GM18861 (cell line): Measurements from ENCODE around the gene MGLL.

Experiments
- ATAC-seq: cut with Tn5 transposase; IDR thresholded peaks from one replicate; pipeline ENCODE4 v1.9.1; 2021; ENCODE audit not compliant: unreplicated experiment

MGLL gene

DNA sequence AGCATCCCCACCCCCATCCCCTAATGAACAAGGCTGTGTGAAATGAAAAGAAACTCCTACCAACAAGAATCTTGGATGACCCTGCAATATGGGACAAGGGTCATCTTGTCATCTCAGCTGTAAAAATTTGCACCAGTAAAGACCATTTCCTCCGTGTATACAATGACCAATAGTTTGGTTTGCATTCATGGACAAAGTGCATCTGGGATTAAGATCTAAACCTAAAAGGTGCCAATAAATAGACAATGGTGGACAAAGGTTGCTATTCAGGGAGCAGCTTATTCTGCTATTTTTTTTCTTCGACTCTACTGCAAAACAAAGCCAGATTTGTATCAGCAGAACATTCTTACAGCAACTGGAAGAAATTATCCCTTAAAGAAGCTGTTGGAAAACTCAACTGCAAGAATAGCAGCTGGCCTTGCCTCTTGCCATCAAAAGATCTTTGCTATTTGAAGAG is 8.0 kb downstream of the MGLL start:
- ATAC-seq = no peak

DNA sequence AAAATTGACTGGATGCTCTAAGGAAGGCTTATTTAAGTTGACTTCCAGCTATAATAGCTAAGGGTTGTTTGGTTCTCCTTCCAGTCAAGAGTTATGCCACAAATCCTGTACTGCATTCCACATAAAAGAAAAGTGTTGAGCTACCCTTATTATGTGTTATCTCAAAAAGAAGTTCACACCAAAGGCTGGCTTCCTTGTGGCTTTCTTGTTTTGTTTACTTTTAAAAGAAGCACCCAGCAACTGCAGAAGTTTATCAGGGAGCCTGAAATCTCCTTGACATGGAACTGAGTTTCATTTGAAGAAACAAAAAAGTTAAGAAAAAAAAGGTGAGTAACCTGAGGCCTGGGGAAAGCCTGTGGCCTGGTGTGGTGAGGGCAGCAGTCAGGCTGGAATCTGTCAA is 10.2 kb downstream of the MGLL start:
- no peak for ATAC-seq

DNA sequence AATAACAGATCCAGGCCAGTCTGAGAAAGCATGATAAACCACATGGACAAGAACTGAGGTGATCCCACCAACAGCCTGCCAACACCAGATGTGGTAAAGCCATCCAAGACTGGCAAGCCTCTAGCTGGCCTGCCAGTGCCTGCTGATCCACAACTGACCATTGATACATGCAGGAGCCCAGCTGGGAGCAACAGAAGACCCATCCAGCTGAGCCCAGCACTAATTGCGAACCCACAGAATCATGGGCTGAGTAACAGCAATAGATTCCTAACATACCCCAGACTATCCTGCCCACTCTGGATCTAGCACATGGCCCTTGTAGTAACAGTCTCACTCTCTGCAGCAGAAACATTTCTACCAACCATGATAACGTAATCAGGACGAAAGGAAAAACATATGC is 10.6 kb downstream of the MGLL start:
- ATAC-seq = no peak

DNA sequence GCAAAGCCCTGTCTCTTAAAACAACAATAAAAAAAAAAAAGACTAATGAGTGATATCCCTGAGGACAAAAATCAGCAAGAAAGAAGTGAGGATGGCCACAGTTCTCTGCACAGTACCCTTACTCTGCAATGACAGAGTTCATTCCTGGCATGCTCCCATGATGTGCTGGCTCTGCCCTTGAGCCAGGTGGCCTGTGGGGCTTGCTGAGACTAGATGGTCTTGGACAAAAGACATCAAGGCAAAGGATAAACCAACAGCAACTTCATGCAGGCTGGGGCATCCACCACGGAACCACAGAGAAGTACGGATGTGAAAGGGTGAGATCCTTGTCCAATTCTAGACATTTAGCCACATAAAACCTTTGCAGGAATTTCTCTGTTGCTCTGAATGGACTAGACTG is 12.7 kb downstream of the MGLL start:
- ATAC-seq = no peak

DNA sequence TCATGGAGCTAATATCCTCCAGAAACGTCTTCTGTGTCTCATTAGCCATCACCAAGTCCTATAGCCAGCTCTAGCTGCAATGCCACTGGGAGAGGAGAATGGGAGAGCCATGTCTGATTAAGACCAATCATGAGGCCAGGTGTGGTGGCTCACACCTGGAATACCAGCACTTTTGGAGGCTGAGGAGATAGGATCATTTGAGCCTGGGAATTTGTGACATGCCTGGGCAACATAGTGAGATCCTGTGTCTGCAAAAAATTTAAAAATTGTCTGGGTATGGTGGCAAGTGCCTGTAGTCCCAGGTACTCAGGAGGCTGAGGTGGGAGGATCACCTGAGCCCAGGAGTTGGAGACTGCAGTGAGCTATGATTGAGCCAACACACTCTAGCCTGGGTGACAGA is 13.1 kb downstream of the MGLL start:
- ATAC-seq = no peak

DNA sequence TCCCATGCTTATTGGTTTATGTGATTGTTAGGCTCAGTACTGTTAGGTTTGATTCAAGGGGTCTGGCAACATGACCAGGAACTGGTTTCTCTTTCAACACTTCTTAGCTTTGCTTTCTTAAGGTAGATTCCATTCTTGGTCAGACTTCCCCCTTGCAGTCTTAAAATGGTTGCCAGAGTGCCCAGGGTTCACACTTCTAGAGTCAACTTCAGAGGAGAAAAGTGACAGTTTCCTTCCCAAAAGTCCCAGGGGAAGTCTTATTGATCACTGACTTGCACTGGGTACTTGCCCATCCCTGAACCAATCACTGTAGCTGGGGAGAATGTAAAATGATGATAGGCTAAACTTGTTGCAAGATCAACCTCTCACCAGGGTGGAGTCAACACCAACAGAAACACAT is 14.1 kb downstream of the MGLL start:
- peak; percentile 59 for ATAC-seq

DNA sequence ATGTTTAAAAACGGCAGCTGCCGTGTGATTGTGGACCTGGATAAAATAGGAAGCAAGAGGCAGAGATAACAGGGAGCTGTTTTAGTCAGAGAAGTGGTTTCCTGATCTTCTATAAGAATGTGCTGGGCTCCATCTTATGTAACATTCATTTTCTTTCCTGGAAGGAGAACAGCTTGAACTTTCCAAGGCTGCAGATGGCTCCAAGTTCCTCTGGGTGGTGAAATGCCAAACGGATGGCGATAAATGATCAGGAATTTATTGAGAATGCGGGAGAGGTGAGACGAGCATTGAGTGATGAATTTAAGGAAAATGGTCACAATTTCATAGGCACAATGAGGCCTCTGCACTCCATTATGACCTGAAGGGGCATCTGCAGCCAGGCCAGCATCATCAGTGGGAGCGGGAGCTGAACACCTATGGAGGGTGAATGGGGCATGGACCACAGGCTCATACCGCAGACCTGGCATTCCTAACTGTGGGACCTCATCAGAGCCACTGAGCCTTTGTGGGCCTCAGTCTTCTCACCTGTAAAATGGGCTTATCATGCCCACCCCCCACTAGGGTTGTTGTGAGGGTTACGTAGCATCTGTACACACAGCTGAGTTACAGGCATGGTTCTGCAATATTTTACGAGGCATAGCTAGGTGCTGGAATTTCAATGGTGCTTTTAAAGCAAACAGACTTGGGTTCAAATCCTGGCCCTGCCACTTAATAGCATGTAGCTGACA is 17.1 kb downstream of the MGLL start:
- no peak for ATAC-seq

DNA sequence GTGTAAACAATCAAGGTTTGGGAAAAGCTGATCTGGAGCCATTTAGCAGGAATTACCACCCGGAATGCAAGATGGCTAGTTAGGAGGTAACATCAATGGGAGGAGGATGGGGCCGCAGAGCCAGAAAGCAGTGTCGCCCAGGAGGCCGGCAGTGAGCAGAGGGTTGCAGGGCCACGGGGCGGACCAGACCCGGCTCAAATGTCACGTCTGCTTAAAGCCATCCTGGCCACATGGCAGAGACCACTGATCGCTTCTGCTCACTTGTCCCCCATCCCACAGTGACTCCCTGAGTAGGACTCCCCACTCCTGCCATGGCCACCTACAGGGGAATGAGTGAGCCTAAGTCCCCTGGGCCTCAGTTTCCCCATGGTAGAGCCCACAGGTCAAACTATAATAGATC is 18.2 kb downstream of the MGLL start:
- ATAC-seq = no peak

DNA sequence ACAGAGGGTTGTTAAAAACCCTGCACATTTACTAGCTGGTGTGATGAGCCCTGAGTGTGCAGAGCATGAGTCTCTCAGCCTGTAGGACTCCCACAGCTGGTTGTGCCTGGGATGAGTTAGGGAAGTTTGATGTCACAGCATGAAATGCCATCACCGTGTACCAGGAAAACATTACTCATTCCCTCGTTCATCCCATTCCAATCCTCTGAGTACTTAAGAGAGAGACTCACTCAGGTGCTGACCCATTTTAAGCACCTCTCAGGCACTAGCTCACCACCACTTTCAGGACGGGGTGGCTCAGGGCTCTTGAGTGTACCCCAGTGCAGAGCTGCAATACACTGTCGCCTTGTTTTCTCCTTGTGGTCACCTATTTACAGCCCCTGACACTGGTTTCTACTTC is 18.7 kb downstream of the MGLL start:
- no peak for ATAC-seq

DNA sequence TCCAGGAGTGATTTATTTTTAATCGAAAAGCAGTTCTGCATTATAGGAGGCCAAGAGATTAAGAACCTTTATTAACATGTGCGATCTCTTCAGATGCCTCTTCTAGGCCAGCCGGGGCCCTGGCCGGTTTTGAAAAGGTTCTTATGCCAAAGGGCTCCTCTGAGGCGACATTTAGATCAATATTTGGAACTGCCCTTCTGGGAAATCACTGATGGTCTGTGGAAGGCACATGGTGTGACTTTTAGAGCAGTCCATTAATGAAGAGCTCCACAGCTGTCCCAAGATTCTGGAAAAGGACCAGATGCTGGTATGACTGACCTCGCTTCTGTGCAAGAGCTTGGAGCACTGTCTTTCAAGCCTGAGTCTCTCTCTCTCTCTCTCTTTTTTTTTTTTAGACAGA is 19.7 kb downstream of the MGLL start:
- ATAC-seq = no peak

DNA sequence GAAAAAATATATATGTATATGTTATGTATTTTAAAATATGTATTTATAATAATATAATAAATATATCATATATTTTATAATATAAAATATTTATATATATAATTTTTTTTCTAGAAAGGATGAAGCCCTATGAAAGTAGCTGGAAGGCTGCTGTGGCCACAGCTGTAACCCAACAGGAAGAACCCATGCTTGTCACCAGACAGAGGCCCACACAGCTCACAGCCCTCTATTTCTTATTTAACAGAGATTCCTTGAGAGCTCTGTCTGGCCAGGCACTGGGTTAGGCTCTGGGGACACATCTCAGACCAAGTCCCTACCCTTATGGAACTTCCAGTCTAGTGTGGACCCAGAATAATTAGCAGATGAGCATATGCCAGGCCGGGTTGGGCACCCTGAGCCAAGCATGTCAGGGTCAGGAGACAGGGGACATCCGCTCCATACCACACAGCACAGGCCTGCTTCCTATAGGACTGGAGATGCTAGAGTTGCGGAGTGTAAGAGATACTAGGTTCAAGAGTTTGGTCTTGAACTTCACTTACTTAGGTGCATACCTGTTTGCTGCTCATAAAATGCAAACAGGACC is 20.5 kb downstream of the MGLL start:
- no peak for ATAC-seq

DNA sequence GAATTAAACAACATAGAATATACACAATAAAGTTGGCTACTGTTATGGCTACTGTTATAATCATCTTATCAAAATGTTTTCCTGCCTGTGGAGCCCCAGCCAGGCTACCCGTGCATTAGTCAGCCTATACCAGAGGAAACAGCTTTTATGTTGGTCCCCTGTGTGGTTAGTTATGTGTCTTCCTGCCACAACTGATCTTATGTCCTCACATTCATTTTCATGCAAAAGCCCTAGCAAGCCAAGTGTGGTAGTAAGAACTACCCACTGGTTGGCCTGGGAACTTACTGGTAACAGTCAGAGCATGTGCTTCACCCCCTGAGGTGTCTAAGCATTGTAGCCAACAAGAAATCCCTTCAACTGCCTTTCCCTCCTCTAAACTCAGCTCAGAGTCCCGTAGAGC is 21.8 kb downstream of the MGLL start:
- ATAC-seq = peak; percentile 54

DNA sequence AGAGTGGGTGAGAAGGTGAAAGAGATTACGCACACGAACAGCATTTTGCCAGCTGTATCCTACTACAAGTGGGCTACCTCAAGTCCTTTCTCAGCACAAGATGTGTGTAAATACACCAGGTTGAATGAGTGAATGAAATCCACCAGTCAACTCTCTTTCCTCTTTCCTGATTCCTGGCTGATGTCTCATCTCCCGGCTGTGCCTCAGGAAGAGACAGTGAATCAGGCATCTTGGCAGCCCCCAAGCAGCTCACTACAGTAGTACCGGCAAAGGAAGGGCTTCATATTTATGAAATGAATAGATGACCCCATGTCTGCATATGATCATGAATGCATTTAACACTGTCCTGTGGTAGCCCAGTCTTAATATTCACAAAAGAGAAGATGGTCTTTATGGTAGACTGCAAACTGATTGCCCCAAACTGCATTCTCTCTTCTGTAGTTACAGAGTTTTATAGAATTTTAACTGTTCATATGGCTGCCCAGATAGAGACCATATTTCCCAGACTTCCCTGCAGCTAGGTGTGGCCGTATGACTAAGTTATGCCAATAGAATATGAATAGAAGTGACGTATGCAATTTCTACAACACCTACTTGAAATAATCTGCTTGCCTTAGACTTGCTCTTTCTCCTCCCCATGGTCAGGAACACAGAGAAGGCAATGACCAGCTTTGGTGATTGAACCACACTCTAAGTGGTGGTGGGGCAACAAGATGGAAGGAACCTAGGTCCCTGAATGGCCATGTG is 22.7 kb downstream of the MGLL start:
- no peak for ATAC-seq

DNA sequence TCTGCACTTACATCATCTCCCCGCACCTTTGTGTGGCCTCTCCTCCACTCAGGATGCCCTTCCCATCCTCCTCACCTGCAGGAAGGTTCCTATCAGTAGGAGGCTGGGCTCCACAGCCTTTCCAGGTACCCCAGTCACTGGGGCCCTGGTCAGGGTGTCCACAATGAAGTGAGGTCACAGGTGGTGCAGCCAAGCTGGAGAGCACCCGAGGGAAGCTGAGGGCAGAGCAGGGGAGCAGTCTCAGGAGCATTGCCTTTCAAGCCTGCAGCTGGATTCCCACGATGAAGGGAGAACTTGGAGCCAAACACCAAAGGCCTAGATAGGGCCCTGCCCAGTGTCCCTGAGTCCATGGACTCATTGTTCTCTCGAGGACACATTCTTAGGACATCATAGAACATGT is 23.6 kb downstream of the MGLL start:
- ATAC-seq = no peak

DNA sequence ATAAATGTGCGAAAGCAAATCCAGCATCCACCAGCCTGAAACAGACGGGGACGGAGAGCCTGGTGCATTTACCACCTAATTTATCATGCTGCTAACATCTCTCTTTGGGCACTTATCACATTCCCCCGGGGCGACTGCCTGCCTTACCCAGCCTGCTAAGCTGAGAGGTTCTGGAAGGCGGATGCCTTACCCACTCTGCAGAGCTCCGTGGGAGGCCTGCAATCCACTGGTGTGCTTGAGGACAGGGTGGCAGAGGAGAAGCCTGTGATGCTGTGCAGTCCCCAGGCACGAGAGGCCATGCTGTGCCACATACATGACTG is 25.5 kb downstream of the MGLL start:
- no peak for ATAC-seq

DNA sequence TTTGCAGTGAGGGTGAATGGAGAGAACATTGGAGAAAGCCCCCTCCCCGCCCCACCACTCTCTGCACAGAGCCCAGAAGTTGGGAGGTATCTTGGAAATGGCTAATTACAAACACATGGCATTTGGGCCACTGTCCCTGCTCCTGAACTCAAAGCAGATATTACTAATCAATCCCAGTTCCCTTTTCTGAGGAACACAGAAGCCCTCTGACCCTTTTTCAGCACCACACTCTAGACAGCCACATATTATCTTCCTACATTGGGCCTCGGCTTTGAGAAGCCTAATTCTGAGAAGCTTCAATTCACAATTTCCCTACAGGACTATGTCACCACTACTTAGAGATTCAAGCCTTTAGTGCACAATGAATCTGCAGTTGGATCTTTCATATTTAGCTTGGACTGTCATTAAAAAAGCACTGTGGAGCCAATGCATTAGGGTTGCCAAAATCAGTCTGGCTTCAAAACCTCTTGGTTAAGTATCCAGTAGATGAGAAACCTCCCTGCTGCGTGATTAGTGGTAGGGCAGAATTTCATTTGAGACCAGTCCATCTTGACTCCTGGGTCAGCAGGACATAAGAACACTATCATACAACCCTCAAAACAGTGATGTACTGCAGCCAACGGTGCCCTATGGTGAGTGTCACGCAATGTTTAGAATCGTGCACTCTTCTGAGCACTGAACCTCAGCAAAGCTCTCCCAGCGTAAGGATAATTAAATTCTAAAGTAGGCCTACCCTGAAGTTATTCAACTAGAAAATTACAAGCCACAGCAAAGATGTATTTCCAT is 26.1 kb downstream of the MGLL start:
- no peak for ATAC-seq

DNA sequence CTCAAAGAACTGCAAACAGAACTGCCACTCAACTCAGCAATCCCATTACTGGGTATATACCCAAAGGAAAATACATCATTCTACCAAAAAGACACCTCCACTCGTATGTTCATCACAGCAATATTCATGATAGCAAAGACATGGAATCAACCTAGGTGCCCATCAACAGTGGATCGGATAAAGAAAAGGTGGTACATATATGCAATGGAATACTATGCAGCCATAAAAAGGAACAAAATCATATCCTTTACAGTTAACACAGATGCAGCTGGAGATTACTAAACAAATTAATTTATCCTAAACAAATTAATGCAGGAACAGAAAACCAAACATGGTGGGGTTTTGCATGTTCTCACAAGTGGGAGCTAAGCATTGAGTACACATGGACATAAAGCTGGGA is 27.3 kb downstream of the MGLL start:
- no peak for ATAC-seq

DNA sequence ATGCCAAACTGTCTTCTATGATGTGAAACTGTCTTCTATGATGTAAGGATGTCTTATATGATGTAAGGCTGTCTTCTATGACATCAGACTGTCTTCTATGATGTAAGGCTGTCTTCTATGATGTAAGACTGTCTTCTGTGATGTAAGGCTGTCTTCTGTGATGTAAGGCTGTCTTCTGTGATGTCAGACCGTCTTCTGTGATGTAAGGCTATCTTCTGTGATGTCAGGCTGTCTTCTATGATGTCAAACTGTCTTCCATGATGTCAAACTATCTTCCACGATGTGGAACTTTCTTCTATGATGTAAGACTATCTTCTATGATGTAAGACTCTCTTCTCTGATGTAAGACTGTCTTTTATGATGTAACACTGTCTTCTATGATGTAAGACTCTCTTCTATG is 27.9 kb downstream of the MGLL start:
- ATAC-seq = no peak

DNA sequence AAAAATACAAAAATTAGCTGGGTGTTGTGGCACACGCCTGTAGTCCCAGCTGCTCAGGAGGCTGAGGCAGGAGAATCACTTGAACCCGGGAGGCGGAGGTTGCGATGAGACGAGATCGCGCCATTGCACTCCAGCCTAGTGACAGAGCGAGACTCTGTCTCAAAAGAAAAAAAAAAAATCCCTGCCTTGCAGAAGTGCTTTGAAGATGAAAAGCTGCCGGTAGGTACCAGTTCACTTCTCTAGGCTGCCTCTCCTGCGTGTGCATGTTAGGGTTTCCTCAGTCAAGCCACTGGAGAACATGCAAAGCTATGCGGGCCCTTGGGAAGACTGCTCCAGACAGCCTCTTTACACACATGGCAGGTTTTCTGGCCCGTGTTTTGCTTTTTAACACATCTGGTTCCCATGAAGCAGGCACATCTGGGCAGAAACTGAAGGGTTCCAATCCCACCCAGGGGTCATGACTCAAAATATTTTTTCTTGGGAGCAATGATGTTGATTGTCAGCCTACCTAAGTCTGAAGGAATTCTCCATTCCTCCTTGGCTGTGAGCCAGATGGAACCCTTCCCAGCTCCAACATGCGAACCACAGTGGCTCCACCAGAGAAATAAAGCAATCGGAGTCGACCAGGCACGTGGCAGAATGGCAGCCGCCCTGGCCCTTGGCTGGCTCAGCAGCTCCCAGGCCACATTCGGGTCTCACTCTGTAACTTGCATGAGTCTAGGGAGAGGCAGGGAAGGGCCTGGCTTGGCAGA is 29.6 kb downstream of the MGLL start:
- ATAC-seq = no peak

DNA sequence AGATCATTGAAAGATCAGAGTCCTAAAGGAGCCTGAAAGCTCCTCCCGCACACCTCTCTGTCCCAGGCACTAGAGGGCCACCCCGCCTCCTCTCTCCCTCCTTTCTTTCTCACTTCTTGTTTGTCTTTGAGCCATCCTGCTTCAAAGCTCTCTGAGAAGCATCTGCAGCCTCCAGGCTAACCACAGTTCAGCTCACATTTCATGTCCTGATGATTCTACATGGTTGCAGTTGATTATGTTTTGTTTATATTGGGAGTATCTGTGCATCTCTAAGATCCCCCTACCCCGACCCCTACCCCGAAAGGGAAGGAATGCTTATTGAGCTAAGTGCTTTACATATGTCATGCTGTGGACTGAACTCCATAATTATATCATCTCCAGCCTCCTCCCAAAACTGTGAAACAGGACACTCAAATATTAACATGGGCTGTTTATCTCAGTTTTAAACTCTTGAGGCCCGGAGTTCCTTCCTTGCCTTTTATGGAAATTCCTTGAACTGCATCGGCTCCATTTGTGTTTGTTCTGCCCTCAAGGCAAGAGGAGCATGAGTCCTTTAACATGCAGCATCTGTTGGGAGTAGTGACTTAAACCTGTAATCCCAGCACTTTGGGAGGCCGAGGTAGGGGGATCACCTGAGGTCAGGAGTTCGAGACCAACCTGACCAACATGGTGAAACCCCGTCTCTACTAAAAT is 30.9 kb downstream of the MGLL start:
- peak; percentile 68 for ATAC-seq

DNA sequence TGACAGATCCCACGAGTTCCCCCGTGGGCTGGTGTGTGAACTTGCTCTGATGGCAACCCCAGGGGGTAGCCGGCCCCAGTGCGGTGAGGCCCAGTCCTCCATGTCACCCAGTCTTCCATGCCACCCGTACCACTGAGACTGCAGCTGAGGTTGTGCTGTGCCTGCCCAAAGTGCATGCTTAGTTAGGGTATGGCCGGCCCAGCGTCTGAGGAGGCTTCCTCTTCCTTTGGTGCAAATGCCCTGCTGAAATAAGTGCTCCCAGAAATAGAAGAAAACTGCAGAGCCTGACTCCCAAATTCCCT is 31.5 kb downstream of the MGLL start:
- ATAC-seq = no peak
